C4-2B (cell line): ENCODE data around the gene NFYC.

Experiments used
- CTCF ChIP-seq: fragments of 450-650 bp; conservative IDR thresholded peaks from 2 replicates; pipeline ENCODE4 v1.5.1; 2017; ENCODE audit warnings: mild to moderate bottlenecking
- ZFX ChIP-seq: fragments of 450-650 bp; IDR thresholded peaks from 2 replicates; pipeline ENCODE4 v1.6.1; 2017

GRCh38 chr1:40786171-40786994, 94.9 kb downstream of the NFYC start:
- TF ChIP-seq CTCF (no peak), ZFX (no peak)
